Measurements from ENCODE around the gene DYNC1LI2.
"Not testable (repeated sequence)": the region's sequence is repeated elsewhere in the genome, so short reads cannot be mapped to it uniquely, and the experiment has no call there.

Gene DYNC1LI2

DNA sequence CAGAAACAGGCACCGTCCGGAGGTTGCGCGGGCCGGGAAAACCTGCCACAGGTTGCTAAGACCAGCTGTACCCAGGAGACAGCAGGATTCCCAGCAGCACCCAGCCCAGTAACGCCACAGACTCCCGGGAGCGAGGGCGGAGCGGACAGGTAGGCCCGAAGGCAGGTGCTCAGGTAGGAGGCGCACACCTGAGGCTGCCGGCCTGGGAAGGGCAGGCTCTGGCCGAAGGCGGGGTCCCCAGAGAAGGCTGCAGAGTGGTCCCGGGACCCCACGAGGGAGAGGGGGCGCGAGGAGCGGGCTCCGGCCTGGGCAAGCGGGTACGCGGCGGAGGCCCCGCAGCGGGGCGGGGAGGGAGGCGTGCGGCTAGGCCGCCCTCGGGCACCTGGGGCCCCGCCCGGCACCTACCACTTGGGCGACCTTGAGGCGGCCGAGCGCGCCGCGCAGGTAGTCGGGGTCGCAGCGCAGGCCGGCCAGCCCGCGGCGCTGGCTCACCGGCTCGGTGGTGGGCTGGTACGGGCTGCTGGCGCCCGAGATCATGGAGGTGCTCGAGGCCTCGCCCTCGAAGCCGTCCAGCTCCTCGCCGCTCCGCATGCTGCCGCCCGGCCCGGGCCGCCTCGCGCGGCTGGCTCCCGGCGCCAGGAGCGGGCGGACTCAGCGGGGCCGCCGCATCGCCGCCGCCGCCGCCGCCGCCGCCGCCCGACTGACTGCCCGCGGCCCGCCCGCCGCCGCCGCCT is 55.3 kb downstream of the DYNC1LI2 start:
- DNase-seq = no peak

DNA sequence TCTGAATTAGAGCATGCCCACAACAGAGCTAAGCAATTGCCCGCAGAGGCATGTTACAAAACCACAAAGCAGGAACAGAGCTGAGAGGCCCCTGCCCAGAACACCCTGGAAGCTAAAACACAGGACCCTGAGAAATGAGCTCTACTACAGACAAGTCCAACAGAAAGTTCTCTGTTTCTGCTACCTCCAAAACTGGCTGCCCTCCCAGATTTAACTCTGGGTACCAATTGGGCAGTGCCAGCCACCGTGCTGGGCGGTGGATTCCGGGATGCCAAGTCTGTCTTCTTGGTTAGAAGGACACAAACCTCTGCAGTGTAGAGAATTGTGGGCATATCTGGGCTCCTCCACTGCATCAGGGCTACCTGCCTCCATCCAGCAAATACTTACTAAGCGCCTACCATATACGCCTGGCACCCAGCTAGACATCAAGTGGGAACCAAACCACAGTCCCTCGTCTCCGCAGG is 55.9 kb downstream of the DYNC1LI2 start:
- no peak for DNase-seq

GRCh38 chr16:66693149-66693548 is 58.3 kb downstream of the DYNC1LI2 start:
- no peak for DNase-seq

DNA sequence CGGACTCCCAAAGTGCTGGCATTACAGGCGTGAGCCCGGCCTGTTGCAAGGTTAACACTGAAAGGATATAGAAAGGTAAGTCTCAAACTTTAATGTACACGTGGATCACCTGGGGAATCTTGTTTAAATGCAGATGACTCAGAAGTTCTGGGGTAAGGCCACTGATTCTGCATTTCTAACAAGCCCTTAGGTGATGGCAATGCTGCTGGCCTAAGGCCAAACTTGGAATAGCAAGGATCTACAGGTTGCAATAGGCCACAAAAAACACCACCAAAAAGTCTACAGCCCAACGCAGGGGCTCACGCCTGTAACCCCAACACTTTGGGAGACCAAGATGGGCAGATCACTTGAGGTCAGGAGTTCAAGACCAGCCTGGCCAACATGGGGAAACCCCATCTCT is 59.1 kb downstream of the DYNC1LI2 start:
- DNase-seq = no peak

GRCh38 chr16:66691234-66691633 is 60.2 kb downstream of the DYNC1LI2 start:
- DNase-seq = no peak

DNA sequence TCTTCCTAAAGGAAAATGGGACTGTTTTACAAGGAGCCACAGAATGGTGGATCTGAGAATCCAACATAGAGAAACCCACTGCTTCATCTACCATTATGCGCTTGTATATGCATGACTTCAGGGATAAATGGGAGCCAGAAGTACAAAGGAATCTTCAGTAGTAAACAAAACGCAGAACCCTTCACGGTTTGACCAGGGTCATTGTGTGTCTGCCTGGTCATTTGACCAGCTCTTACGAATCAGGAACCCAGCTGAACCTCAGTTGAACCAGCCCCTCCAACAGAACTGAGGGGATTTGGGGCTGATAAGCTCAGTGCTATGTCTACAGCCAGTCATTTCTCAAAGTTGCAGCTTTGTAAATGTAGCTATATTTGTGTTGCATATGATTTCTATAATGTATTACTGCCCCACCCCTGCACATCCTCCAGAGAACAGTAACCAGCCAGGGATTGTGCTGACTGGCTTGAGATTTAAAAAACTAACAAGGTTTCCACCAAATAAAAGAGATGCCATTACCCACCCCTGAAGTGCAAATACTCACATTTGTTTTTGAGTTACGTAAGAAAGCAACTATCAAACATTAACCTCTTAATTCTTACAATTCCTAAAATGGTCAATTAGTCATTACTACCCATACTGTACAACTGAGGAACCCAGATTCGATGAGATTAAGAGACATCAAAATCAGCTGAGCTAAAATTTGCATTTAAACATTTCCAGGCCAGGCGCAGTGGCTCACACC is 61.1 kb downstream of the DYNC1LI2 start:
- DNase-seq = no peak

GRCh38 chr16:66689282-66689681 is 62.1 kb downstream of the DYNC1LI2 start:
- no peak for DNase-seq

DNA sequence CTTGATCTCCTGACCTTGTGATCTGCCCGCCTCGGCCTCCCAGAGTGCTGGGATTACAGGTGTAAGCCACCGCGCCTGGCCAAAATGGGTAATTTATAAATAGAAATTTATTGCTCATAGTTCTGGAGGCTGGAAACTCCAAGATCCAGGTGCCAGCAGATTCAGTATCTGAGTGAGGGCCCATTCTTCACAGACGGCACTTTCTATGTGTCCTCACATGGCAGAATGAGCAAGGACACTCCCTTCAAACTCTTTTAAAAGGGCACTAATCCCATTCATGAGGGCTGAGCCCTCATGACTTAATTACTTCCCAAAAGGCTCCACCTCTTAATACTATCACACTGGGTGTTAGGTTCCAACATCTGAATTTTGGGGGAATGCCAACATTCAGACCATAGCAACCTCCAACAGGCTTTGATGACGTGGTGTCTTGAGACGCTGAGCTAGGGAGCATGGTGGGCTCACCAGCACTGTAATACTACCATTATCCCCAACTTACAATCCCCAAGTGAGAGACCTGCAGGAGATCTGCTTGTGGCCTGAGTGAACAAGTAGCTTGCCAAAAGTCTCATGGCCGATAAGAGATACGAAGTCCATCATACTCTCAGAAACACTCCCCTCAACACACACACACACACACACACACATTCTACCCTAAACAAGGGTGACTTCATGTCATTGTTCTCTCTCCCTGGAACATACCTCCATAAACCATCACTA is 63.3 kb downstream of the DYNC1LI2 start:
- DNase-seq = no peak

- not testable (repeated sequence) for DNase-seq
These were observed 65.8 kb downstream of the DYNC1LI2 start for GRCh38 chr16:66685501-66686115.

DNA sequence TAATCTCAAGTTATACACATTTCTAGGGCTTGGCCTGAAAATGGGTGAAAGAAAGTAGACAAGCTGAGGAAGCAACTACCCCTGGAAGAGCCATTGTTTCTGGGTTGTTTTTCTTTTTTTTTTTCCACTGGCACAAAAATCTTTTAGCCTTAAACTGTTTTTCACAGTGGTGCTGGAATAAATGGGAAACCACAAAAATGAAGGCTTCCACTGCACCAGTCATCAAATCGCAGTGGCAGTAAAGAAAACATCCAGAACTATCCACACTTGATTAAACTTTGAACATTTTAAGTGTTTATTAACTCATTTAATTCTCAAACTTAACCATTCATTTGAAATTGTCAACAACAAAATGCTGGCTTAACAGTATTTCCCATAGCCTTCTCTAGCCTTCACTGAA is 69.1 kb downstream of the DYNC1LI2 start:
- peak; percentile 34 for DNase-seq

GRCh38 chr16:66681676-66682075 is 69.7 kb downstream of the DYNC1LI2 start:
- no peak for DNase-seq

- peak; percentile 19 for DNase-seq
These were observed 73.1 kb downstream of the DYNC1LI2 start for GRCh38 chr16:66678337-66678736.

DNA sequence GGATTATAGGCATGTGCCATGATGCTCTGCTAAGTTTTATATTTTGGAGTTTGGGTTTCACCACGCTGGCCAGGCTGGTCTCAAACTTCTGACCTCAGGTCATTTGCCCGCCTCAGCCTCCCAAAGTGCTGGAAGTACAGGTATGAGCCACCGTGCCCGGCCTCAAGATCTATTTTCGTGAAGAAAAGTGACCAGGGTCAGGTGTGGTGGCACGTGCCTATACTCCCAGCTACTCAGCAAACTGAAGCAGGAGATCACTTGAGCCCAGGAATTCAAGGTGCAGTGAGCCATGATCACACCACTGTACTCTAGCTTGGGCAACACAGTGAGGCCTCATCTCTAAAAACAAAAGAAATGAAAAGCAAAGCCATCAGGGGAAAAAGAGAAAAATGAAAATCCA is 73.6 kb downstream of the DYNC1LI2 start:
- DNase-seq = no peak

- DNase-seq = no peak
These were observed 74.2 kb downstream of the DYNC1LI2 start for GRCh38 chr16:66677179-66677578.

DNA sequence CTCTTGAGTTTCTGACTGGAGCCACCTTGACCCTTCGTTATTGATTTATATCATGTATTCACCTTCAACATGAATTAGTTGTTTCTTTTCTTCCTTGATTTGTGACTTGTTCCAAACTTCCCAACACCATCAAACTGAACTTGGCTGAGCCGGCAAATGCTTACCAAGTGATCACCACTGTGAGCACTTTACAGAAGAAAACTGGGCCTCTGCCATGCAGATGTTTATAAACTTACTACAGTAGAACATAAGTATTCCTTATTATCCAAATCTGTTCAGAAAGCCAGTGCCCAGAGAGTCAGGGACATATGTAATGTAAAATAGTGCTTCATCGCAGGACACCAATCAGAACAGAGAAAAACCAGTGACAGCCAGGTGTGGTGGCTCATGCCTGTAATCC is 74.8 kb downstream of the DYNC1LI2 start:
- DNase-seq = no peak

DNA sequence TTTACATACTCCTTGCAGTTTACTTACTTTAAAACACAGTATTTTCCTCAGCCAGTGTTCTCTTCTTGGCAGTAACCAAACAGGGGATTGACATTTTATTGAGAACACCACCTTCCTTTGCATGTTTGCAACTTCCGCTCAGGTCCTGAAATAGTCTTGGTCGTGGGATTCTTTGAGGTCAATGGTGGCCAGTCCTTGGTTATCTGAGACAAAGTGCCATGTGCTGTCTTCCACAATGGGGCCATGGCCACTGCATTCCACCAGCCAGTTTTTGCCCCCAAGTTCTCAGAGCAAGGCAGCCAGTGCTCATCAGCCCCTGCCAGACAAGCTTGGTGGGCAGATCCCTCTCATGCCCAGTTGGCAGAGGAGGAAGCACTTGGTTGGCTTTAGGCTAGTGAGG is 77.7 kb downstream of the DYNC1LI2 start:
- DNase-seq = no peak
